WERI-Rb-1 (cell line): Measurements from ENCODE around the gene CCDC157.

ENCODE experiments used
- DNase-seq: peaks from one replicate; pipeline ENCODE4 v3.0.0-alpha.2; 2020
- H3K27ac ChIP-seq: fragments of 250-450 bp; sonication (Bioruptor Pico); 2 replicates; pipeline ENCODE4 v1.5.1; 2020; ENCODE audit warnings: mild to moderate bottlenecking, moderate library complexity
- H3K27me3 ChIP-seq: fragments of 250-450 bp; sonication (Bioruptor Pico); 2 replicates; pipeline ENCODE4 v1.5.1; 2021; ENCODE audit warnings: mild to moderate bottlenecking, low read depth, moderate library complexity; ENCODE audit not compliant: insufficient read depth, severe bottlenecking
- H3K36me3 ChIP-seq: fragments of 250-450 bp; sonication (Bioruptor Pico); 2 replicates; pipeline ENCODE4 v1.5.1; 2020; ENCODE audit warnings: mild to moderate bottlenecking, moderate library complexity
- H3K4me3 ChIP-seq: 2 replicates; pipeline ENCODE4 v1.5.1; 2011; ENCODE audit warnings: low read depth, mild to moderate bottlenecking, control low read depth, low read length
- H3K9me3 ChIP-seq: fragments of 250-450 bp; sonication (Bioruptor Pico); 2 replicates; pipeline ENCODE4 v1.5.1; 2021; ENCODE audit warnings: mild to moderate bottlenecking, moderate library complexity; ENCODE audit not compliant: severe bottlenecking
- CTCF ChIP-seq: IDR thresholded peaks from 2 replicates; pipeline ENCODE4 v1.5.1; 2011; ENCODE audit warnings: low read depth, mild to moderate bottlenecking, control low read depth, inconsistent platforms, low read length

CCDC157 gene

GRCh38 chr22:30411780-30412179 lies 55.0 kb downstream of the CCDC157 start:
- peaks cover 48% of the 10 kb centered on the region for H3K36me3 ChIP-seq
- no peak overlapping the region for H3K4me3 ChIP-seq
- DNase-seq, result no peak
- H3K27ac ChIP-seq, result no peak overlapping the region
- H3K9me3 ChIP-seq, result no peaks in the 10 kb centered on the region
- no peak for TF ChIP-seq CTCF
- H3K27me3 ChIP-seq, result no peaks in the 10 kb centered on the region

GRCh38 chr22:30413001-30413400 lies 56.2 kb downstream of the CCDC157 start:
- H3K4me3 ChIP-seq, result no peak overlapping the region
- no peaks in the 10 kb centered on the region for H3K27me3 ChIP-seq
- H3K9me3 ChIP-seq, result no peaks in the 10 kb centered on the region
- H3K27ac ChIP-seq, result no peak overlapping the region
- DNase-seq, result no peak
- peaks cover 48% of the 10 kb centered on the region for H3K36me3 ChIP-seq
- TF ChIP-seq CTCF, result no peak

- Histone ChIP-seq H3K9me3 (no peaks in the 10 kb centered on the region), H3K4me3 (no peak overlapping the region), H3K27me3 (no peaks in the 10 kb centered on the region), H3K27ac (no peak overlapping the region), H3K36me3 (peaks cover 50% of the 10 kb centered on the region)
- no peak for TF ChIP-seq CTCF
- no peak for DNase-seq
Observed at GRCh38 chr22:30413745-30414524, 57.1 kb downstream of the CCDC157 start.

- no peak overlapping the region for H3K4me3 ChIP-seq
- peaks cover 54% of the 10 kb centered on the region for H3K36me3 ChIP-seq
- H3K27ac ChIP-seq, result no peak overlapping the region
- no peak for DNase-seq
- H3K27me3 ChIP-seq, result no peaks in the 10 kb centered on the region
- no peaks in the 10 kb centered on the region for H3K9me3 ChIP-seq
- TF ChIP-seq CTCF, result no peak
Observed at GRCh38 chr22:30414525-30415047, 57.8 kb downstream of the CCDC157 start.

GRCh38 chr22:30416403-30416802 lies 59.6 kb downstream of the CCDC157 start:
- Histone ChIP-seq H3K27ac (no peak overlapping the region), H3K27me3 (no peaks in the 10 kb centered on the region), H3K36me3 (peaks cover 50% of the 10 kb centered on the region), H3K9me3 (no peaks in the 10 kb centered on the region), H3K4me3 (no peak overlapping the region)
- DNase-seq, result no peak
- no peak for TF ChIP-seq CTCF
